Hematopoietic multipotent progenitor cell treated with erythropoietin and hydrocortisone succinate and interleukin-3 and kit ligand, for 4 days (in vitro differentiated cells): ENCODE data around the gene DSE.
A peak's percentile ranks its signal among the peaks of the same experiment; 100 is the strongest.

Source experiments
- DNase-seq: peaks from one replicate; pipeline ENCODE4 v3.0.0-alpha.2; 2015

The DSE gene

GRCh38 chr6:116389357-116389756, 18.6 kb downstream of the DSE start:
- DNase-seq = no peak

GRCh38 chr6:116390581-116390980, 19.8 kb downstream of the DSE start:
- no peak for DNase-seq

DNA sequence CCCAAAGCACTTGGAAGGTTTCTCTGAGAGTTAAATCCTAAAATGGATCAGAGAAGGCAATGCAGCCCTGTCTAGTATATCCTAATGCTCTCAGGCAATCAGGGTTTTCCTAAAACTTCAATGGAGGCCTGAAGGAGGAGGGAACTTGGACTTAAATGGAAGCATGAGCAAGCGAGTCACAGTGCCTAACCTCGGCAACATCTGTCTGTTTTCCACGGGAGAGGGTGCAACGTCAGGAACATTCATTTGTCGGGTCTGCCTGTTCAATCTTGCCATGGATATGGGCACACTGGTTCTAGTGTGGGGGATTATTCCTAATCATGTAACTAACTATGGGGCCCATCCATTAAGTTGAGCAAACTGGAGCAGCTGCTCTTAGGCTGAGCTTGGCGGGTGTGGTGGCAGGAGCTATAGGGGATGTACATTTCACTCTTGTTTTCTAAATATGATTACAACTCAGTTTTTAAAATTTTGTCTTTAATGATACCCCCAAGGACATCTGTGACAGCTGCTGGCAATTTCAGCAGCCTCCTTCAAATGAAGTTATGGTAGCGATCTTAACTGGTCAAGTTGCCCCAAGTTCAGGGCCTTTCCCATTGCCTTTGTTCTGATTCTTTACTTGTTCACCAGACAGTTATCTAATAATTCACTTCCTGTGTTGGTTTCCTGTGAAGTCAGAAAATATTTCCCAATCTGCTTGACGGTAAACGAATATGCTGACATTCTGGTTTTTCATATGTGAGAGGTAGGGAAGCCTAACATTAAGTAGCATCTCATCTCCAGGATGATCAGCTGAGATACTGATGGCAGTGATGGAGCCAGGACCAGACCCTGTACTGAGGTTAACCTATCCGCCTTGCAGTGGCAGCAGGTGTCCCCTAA, 21.6 kb downstream of the DSE start:
- DNase-seq = peak; percentile 74

DNA sequence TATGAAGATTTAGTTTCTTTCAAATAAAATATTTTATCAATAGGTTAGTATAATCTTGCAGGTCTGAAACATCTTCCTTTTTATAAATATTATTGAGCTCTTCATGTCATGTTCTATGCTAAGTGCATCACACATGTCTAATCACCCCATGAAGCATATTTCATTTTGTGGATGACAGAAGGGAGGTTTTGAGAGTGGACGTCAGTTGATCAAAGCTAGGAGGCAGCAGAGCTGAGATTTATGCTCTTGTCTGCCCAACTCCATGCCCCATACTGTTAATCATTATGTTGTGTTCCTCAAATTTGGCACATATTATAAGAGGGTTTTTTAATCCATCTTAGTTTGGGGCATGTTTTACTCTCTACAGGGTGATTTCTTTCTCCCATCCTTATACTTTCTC, 22.7 kb downstream of the DSE start:
- peak; percentile 42 for DNase-seq

DNA sequence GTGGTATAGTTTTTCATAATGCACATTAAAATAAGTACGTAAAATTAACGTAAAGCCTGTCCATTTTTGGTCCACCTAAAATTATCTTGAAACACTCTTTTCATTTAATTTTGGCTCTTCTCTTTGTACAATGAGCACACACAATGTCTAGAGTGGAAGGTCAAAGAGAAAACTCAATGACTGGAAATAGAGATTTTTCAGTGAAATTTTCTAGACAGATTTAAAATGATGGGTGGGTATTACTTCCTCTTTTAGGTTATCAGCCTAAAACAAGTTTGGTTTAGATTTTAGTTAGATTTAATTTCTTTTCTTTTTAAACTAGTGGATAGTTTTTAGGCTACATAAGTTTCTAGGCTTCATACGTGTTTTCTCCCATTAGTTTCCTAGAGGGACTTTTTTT, 24.9 kb downstream of the DSE start:
- DNase-seq = peak; percentile 34

- no peak for DNase-seq
Observed at GRCh38 chr6:116396441-116396840, 25.7 kb downstream of the DSE start.

GRCh38 chr6:116397914-116398313, 27.2 kb downstream of the DSE start:
- DNase-seq = no peak

- DNase-seq = no peak
Observed at GRCh38 chr6:116398316-116399010, 27.7 kb downstream of the DSE start.

GRCh38 chr6:116399287-116399686, 28.5 kb downstream of the DSE start:
- no peak for DNase-seq

DNA sequence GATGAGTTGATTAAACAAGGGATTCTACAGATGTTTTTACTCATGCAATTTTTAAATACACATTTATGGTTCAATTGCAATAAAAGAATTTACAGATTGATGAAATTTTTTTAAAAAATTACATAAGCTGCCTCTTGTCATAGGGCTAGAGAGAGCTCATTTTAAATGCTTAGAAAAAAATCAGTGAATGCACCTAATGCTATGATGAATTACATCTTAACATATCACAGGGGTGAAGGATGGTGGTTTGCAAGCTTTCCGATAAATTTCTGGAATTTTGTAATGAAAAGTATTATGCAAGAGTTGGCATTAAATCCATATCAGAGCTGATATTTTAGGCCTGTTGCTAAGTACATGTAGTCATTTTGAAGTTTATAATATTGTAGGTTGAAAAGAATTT, 29.6 kb downstream of the DSE start:
- DNase-seq = no peak

DNA sequence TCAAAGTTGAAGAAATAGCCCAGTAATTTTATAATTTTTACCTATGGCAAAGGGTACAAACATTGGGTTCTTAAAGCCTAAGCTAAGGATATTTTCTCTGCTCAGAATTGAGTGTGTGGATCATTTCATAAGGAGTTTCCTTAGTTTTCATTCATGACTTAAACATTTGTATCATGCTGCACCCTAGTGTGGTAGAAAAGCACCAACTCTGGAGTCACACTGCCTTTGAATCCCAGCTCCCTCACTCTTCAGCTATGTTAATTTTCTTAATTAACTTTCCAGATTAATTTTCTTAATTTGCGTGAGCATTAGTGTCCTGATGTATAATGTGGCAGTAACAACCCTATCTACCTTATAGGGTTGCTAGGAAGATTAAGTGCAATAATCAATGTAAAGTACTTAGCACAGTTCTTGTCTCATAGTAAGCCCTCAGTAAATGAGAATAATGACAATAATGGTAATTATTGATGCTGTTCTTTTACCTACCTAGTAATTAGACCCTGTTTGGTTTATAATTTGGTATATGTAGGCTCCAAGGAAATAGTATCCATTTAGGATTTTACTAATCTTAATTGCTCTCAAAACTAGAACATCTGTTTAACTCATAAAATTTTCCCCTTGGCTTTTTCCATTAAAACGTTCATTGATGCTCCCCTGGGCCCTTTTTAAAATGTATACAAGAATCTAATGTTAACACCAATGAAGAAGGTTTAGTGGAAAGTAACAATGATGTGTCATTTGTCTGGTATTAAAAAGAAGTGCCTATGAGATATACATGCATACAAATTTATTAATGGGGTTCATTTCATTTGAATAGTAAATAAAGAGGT, 31.6 kb downstream of the DSE start:
- DNase-seq = no peak

GRCh38 chr6:116403205-116403604, 32.5 kb downstream of the DSE start:
- DNase-seq = no peak

- DNase-seq = no peak
Observed at GRCh38 chr6:116404696-116405095, 33.9 kb downstream of the DSE start.

DNA sequence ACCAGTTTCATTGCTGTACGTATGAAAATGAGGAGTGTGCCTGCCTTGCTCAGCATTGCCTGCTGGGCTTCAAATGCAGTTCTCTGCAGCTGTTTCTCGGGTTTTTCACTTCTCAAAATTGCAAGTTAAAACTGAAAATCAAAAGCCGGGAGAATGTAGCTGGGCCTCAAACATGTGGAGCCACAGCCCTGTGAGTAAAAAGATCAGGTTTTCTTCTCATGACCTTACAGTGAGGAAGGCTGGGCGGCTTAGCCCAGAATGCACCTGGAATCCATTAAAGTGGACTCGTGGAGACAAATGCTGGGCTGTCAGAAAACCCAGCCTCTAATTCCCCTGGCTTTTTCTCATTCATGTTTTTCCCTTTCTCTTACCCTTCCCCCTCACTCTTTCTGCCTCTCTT, 34.4 kb downstream of the DSE start:
- DNase-seq = no peak

GRCh38 chr6:116405652-116406356, 35.1 kb downstream of the DSE start:
- no peak for DNase-seq

GRCh38 chr6:116406678-116407345, 36.1 kb downstream of the DSE start:
- peak; percentile 10 for DNase-seq

- no peak for DNase-seq
Observed at GRCh38 chr6:116408491-116408890, 37.7 kb downstream of the DSE start.

DNA sequence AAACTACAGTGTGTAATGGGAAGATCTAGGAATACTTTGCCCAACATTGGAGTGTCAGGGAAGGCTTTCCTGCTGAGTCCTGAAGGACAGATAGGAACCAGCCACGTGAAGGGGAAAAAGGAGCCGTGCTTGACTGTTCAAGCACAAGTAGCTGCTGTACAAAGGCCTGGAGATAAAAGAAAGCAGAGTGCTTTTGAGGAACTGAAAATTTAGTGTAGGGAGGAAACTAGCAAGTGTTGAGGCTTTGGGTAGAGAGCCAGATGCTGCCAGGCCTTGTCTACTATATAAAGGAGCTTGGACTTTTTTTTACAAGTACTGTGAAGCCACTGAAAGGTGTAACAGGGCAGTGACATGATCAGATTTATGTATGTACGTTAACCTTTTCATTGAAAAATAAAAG, 39.0 kb downstream of the DSE start:
- peak; percentile 54 for DNase-seq

DNA sequence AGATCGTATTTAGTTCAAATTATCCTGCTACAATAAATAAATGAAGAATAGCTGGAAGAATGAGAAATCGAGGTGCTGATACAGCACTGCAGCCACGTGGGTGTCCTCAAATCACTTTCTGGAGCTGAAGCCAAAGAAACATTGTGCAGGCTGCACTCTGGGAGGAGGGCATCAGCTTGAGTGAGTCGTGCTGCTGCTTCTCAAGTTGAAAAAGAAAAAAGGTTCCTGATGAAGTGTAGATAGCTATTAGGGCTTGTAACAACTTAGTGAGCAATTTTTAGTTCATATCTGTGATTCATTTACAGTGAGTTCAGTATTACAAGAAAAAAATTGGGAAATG, 40.5 kb downstream of the DSE start:
- peak; percentile 16 for DNase-seq

DNA sequence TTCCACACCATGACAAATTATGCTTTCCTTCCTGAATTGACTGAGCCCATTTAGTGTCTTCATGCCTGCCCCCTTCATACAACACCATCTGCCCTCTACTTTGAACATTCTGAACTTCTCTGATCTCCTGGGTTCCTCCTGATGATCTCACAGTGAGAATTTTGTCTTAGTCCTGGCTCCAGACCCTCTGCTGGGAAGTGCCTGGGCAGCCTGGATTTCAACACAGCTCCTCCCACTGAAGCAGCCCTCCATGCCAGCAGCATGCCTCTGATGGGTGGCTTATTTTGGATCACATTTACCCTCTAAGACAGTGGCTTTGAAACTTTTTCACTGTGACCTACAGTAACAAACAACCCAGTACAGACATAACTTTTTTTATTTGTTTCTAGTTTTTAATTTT, 41.5 kb downstream of the DSE start:
- DNase-seq = no peak

DNA sequence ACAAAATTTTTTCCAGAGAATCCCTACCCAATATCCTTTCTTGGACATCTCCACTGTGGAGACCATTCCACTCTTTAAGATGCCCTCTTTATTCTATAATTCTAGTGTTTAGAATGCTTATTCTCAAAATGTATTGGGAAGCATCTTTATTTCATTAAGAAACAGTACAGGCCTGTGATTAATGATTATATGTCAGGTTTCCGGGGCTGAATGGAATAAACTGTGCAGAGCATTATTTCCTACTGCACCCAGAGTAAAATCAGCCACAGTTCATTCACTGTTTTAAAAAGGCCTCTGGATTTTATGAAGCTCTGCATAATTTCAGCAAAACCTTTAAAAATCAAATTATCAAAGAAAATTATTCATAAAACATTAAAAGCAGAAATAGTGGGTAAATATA, 42.6 kb downstream of the DSE start:
- no peak for DNase-seq

GRCh38 chr6:116417661-116418060, 46.9 kb downstream of the DSE start:
- DNase-seq = no peak
